HG03521 (cell line): ENCODE measurements around the gene CACNA1C.

ENCODE experiments used
- ATAC-seq: cut with Tn5 transposase; IDR thresholded peaks from one replicate; pipeline ENCODE4 v1.9.1; 2021; ENCODE audit warnings: mild to moderate bottlenecking, moderate library complexity; ENCODE audit not compliant: unreplicated experiment

Gene CACNA1C

DNA sequence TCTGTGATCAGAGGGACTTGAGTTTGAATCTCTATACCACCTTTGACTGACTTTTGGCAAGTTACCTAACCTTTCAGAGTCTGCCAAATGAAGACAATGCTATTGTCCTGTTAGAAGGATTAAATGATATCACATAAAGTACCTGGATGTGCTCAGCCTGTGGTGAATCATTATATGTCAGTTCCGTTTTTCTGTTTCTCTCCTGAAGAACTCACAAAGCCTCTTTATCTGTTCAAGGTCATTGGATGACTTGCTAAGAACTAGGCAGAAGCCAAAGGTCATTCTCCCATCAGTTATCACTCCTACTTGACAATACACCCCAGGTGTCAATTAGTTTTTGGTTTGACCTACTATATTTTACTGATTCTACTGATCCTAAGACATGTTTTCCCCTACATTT, 174.6 kb downstream of the CACNA1C start:
- no peak for ATAC-seq

DNA sequence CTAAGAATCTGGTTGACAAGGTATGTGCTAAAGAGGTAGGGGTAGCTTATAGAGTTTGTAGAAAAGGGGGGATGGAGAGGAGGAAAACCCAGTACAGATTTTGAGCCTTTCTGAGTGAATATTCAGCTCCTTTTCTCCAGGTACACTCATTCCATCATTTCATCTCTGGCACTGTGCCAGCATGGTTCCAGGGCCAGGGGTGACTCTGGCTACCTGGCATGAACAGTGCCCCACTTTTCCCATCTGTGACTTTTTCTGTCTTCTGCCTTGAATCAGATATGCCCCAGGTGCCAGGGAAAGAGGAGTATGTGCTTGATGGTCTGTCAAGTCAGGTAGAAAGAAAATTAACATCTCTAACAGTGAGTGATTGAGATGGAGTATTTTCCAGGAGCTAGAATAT, 175.7 kb downstream of the CACNA1C start:
- no peak for ATAC-seq

DNA sequence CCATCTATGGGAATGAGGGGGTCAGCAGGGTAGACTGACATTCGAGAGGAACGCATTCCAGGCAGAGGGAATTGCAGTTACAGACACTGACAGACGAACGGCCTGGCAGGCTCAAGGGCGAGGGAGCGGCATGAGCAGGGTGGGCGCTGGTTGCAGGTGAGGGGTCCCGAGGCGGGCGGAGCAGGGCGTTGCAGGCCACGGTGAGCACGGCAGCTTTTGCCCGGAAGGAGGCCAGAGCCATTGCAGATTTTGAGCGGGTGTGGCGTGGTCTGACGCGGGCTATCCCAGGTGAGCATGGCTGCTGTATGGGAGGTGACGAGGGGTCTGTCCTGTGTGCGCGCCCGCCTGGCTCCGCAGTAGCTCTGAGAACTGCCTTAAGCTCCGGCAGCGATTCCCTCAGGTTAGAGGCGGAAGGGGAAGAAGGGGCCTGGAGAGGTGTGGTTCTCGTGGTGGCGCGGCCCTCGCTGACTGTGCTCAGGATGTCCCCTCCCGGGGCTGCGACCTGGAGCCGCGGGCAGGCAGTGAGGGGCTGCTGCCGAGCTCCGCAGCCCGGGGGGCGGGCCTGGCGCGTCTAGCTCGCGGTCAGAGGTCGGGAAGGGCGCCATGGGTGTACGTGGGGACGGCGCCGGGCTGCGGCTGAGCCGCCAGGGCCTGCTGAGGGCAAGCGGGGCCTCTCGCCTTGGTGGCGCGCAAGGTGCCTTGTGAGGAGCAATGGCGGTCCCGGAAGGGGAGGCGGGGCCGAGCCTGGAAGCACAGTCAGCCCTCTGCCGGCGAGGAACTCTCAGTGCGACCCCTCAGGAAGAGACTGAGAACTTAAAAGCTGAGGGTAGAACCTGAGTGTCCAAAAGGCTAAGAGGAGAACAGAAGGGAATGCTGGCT, 177.1 kb downstream of the CACNA1C start:
- no peak for ATAC-seq

DNA sequence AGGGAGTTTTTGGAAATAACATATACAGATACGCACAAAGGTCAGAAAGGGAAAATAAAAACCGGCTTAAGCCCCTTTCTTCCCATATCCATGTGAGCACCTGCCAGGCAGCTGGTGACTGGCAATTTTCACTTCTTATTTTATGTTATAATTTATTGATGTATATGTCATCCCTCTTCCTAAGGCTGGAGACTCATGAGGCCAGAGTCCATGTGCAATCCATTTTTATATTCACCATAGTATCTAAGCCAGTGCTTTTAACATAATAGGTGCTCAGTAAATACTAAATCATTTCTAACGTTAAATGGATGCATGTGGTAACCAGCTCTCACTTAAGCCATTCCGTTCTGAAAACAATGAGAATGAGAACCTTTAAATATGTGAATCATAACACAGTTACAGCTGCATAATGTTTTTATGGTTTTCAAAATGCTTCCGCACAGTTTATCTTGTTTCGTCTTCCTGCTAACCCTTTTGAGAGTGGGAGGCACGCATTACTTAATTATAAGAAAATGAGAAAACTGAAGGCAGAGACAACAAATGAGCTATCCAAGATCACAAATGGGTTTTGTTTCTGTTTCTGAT, 178.3 kb downstream of the CACNA1C start:
- ATAC-seq = no peak

DNA sequence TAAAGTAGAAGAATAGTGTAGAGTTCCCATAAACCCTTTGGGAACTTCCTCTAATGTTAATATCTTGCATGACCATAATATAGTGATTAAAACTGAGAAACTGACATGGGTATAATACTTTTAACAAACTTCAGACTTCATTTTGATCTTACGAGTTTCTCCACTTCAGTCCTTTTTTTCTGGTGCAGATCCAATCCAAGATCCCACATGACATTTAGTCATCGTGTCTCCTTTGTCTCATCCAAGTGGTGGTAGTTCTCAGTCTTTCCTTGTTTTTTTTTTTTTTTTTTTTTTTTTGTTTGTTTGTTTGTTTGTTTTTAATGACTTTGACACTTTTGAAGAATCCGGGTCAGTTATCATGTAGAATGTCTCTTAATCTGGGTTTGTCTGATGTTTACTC, 179.2 kb downstream of the CACNA1C start:
- no peak for ATAC-seq

DNA sequence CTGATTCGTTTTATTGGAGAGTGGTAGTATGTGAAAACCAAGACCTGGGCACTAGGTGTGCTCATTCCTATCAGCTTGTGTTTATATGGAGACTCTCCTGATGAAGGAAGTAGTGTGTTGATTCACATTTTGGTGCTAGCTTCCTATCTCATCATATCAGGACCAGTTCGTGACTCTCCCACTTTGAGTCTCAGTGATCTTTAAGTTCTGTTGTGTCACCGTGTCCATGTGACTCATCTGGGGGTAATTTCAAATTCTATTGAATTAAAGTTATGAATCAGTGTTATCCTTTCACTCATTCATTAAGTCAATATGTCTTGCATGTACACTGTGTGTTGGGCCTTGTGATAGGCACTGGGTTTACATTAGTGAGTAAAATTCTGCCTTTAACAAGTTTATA, 180.2 kb downstream of the CACNA1C start:
- no peak for ATAC-seq

DNA sequence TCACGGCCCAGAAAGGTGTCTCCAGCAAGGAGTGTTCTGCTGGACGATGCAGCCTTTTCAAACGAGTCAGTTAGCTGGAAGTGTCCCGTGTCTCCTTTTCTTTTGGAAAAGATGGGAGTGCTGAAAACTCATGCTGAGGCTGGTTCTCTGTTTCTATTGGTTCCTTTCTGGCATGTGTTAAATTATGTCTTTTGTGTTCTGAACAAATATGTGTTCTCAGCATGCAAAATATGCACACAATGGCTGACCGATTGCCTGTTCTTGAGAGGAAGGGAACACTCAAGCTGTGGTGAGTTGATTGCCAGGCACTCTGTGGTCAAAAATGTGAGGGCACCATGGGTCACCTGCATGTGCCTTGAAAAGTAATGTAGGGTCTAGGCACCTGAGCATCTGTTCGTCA, 181.3 kb downstream of the CACNA1C start:
- no peak for ATAC-seq

DNA sequence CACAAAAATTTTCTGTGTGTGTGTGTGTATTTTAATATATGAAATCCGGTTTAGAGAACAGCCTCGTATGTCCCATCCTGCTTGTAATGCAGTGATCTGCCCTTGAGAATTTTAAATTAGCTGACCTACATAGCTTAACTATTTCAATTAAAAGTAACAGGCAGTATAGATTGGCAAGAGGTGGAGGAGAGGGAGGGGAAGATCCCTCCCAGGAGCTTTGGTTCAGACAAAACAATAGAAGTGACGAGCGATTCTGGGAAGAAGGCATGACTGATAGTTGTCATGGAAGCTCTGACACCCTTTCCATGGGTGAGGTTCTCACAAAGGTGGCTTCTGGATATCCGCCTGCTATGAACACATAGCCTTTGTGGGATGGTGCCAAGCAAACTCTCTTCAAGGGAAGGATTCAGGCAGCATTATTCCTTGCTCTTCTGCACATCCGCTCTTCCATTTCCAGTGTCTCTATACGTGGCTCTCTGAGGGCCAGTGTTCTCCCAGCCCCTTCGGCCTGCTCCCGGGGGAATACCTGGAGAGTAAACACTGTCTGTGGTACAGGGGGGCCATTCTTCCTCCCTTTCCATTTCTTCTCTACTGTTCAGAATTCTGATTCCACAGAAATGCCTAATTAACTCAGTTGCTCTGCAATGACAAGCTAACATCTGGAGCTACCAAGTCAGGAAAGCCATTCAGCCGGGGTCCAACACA, 182.0 kb downstream of the CACNA1C start:
- ATAC-seq = no peak

DNA sequence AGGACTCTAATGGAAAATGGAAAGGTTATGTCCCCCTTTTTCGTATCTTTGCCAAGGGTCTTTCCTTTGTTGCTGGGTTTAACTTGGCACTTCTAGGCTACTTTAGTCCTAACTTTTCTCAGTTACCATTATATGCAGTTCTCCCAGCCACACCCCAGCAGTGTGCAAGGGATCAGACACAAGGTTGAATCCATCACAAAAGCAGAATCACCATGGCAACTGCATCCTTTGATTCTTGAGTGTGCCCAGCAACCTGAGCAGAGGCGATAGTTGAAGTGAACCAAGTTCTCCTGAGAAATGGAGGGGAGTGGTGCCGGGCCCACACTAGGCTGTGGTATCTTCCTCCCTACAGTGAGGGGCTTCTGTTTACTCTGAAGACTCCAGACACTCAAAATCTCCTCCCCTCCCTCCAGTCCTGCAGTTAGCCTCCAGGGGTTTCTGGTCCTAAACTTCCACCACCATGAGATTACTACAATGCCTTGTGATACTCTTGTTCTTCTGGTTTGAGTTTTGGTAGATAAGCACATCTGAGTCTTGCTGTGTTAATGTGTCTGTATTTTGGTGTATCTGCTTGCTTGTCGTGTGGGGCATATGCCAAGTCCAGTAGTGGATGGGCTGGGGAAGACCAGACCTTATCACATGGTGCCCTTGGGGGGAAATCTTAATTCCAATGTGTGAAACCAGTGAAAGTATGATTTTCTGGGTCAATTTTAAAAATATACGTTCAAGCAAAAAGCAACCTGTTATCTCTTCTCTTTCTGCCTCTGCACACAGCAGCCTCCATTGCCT, 183.9 kb downstream of the CACNA1C start:
- no peak for ATAC-seq

DNA sequence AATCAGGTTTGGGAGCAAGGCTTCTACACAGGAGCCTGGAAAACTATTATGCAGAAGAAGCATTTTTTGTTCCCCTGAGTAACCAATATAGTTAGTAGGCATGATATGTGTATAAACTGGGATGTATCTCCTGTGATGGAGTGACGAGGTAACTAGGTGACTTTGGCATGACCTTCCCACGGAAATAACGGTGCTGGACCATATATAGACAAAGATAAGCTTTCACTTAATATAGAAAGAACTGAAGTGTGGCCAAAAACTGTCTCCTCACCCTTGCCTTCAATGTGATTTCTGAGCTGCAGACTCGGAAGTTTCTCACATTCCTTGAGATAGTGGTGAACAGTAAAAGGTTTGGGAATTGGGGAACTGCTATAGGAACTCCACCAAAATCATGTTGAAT, 185.3 kb downstream of the CACNA1C start:
- ATAC-seq = no peak

DNA sequence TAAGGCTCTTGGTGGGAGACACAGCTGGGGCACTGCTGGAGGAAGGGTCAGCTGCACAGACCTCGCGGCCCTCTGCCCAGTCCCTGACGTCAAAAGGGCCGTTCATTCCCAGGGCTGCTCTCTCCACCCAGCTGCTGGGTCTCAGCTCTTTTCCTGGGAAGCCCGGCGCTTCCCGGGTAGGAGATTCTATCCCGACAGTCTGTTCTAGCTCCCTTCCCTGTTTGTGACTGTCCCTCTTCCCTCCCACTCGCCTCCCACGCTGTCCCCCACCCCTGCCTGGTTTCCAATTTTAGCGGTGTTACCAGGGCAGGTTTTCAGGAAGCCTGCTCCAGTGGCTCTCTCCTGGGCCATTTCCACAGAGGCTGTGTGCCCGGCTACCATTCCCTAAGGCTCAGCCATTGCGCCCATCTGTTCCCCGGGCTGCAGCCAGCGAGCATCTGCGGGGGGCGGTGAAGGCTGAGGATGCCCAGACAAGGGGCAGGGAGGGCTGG, 186.6 kb downstream of the CACNA1C start:
- no peak for ATAC-seq

DNA sequence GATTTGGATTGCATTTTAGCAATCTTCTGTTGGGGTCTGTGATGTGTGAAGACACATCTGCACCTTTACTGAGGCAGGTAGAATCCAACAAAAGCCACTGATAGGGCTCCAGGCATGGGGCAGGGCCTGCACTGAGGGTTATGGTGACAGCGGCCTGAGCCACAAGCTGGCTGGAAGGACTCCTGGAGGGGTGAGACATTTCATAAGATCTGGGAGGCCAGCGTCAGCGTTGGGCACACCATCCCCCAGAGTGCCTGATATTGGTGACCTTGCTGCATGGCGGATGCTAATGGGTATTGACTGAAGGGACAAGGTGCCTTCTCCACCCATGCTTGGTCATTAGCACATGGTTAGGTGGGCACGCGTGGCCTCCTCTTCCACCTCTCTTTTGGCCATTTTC, 187.6 kb downstream of the CACNA1C start:
- ATAC-seq = no peak

DNA sequence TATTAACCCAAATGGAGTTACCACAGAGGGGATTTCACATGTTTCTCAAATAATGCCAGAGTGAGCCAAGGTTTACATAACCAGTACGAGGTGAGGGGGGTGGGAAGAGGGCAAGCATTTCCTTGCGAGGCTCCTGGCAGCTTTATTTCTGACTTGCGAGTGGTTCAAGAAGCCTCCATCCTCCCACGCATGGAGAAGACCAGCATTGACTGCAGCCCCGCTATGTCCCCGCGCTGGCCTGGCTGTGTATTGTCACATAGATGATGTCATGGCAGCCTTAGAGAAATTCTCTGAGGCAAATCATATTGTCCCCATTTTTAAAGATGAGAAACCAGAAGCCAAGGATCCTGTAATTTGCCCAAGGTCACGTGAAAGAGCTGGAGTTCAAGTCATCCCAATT, 188.2 kb downstream of the CACNA1C start:
- ATAC-seq = no peak

DNA sequence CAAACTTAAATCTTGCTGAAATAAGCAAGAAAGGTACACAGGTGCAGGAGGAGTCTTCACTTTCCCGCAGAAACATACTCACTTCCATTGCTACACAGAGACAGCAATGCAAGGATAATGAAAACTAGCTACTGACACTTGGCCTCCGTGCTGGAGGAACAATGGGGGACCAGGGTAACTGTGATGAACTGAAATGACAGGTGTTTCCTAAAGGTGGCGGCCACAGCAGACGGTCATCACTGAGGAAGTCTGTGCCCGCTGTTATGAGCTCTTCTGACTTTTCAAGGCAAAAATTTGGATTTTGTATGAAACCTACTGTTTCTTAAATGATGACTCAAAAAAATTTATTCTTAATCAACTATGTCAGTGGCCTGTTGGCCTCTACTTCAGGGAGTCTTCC, 189.4 kb downstream of the CACNA1C start:
- no peak for ATAC-seq

DNA sequence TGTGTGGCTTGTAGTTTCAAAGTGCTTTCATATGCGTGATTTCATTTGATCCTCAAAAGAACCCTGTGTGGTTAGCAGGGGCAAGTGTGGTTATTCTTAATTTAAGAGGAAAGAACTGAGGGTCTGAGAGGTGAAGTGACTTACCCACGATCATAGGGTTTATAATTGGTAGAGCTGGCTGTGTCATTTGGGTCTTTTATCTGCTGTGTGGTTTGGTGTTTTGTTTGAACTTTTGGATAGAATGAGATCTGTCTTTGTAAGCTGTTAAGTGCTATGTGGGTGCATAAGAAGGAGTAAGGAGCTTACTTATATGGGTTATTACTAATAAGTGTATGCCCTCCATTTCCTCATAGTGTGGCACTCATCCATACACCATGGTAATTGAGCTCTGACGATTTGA, 190.0 kb downstream of the CACNA1C start:
- ATAC-seq = no peak

DNA sequence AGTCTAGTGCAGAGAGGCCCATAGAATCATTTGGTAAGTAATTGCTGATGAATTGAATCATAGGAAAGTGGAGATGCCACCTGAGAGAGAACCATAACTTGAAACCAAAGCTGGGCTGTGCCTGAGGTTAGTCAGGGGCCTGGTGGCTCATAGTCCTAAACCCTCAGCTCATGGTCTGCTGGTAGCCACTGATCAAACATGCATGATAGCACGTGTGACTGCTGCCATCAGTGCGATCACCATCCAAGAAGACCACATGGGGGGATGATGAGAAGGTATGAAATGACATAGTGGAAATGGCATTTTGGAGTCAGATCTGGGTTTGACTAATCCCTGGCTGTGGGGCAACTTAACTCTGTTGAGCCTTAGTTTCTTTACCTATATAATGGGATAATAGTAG, 190.5 kb downstream of the CACNA1C start:
- no peak for ATAC-seq

DNA sequence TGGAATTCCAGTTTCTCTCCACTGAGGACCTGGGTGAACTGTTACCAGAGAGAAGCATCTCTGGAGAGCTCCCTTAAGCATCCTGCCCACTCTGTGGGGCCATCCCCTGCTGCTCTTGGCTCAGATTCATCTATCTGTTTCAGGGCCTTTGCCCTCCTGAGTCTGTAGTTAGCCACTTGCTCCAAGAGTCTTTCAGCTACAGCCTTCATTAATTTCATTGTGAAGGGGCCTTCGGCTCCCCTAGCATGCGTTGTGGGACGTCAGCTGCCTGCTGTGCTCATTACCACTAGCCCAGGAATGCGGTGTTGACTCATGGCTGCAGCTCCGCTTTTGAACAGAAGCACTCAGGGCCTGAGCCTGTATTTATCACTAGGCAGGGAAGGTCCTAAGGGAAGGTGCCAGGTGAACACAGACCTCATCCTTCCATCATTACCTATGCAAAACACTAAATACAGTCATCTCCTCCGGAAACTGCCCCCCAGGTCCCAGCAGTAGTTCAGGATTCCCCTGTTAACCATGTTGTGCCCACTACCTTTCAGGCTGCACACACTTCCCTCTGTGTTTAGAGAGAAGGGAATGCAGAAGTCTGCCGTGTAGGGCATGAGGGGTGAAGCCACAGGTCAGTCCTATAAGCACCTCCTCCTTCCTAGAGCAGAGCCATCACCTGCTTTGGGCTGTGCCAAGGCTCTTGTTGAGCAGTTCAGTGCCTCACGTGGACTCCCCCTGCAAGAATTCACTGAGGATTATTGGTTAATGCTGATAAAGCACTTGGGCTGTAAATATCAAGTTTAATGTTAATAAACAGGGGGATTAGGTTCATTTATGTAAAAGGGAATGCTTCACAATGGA, 191.4 kb downstream of the CACNA1C start:
- ATAC-seq = no peak

DNA sequence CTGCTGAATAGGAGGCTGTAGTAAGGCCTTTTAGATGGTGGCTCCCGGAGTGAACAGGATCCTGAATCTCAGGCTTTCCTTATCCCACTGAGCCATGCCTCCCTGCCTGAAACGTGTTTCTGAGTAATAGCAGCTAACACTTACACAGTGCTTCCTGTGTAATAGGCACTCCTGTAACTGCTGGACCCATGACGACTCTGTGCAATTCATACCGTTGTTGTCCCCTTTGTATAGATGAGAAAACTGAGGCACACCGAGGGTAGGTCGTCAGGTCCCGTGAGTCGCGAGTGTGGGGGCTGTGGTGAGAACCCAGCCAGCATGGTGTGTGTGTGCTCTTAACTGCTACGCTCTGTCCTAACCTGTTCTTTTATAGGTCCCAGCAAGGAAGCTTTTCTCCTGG, 193.6 kb downstream of the CACNA1C start:
- ATAC-seq = no peak

DNA sequence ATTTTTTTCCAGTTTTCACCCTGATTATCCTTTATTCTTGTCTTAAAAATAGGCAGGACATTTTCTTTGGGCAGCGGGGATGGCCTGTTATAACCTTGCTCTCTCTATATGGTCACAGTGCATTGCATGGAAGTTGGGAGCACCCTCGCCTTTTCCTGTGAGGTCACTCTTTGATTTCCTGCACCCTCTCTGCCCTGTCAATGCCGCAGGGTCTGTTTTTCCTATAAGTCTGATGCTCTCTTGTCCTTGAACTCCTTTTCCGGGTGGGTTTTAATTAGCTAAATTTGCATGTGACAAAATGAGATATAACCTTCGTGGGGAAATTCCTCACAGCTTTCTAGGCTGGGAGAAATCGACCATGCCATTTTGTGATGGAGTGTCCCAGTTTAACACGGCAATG, 194.3 kb downstream of the CACNA1C start:
- ATAC-seq = no peak

DNA sequence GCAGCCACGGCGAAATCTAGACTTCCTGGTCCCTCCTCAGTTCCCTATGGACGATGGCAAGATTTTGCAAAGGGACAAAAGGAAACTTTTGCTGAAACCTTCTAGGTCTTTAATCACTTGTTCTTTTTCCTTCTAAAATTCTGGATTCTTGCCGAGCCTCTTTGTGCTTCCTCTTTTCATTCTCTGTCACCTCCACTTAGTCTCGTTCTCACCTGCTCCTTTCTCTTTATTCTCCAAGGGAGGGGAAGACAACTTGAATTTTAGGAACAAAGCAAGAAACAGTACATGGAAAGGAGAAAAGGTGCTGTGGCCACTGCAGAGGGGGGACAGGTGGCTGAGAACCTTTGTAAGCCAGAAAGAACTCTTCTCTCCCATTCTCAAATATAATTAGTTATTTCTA, 194.8 kb downstream of the CACNA1C start:
- no peak for ATAC-seq
